ENCODE data around the gene PITPNB.
A peak's percentile ranks its signal among the peaks of the same experiment; 100 is the strongest.

PITPNB gene

GRCh38 chr22:27878541-27878940 lies 40.5 kb downstream of the PITPNB start:
- Mint-ChIP-seq H3K36me3 (ENCODE audit: low read depth) (peaks cover 88% of the 10 kb centered on the region), H3K4me3 (no peak overlapping the region), H3K27ac (no peak overlapping the region), H3K4me1 (ENCODE audit: low read depth) (peaks cover 62% of the 10 kb centered on the region), H3K27me3 (no peaks in the 10 kb centered on the region), H3K9me3 (no peaks in the 10 kb centered on the region)
- no peak for DNase-seq

DNA sequence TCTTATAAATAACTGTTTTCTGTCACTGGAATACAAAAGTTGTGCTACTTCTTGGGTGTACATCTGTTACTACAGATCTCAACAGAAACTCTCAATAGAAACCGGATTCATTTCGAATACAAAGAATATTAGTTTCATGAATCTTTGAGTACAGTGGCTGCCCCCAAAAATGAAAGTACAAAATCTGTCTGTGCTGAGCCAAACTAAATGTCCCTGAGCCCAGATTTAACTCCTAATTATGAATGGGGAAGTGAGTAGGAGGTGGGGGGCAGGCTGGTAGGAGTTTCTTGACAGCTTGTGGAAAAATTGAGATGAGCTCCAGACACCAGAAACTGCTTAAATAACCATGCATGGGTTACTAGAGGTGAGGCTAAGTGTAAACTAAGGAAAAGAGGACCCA lies 41.6 kb downstream of the PITPNB start:
- Mint-ChIP-seq H3K4me1 (ENCODE audit: low read depth) (peaks cover 60% of the 10 kb centered on the region), H3K36me3 (ENCODE audit: low read depth) (peaks cover 88% of the 10 kb centered on the region), H3K9me3 (no peaks in the 10 kb centered on the region), H3K27ac (no peak overlapping the region), H3K27me3 (no peaks in the 10 kb centered on the region), H3K4me3 (no peak overlapping the region)
- no peak for DNase-seq

DNA sequence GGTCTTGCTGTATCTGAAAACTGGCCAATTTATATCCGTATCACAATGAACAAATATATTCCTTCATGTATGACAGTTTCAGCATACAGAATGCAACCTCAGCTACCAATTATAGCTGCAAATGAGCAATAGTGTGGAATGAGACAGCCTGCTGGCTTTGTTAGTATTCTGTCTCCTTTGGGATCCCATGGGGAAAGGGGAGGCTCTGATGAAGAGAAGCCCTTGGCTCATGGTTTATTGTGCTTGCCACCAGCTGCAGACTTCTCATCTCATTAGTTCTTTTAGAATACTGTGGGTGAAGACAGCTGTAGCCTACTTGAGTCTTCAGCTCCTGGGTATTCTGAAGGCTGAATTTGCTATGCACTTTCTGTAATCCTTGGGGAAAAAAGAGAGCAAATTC lies 42.4 kb downstream of the PITPNB start:
- Mint-ChIP-seq H3K4me1 (ENCODE audit: low read depth) (peaks cover 60% of the 10 kb centered on the region), H3K4me3 (no peak overlapping the region), H3K9me3 (no peaks in the 10 kb centered on the region), H3K27me3 (no peaks in the 10 kb centered on the region), H3K27ac (no peak overlapping the region), H3K36me3 (ENCODE audit: low read depth) (peaks cover 90% of the 10 kb centered on the region)
- DNase-seq: no peak

DNA sequence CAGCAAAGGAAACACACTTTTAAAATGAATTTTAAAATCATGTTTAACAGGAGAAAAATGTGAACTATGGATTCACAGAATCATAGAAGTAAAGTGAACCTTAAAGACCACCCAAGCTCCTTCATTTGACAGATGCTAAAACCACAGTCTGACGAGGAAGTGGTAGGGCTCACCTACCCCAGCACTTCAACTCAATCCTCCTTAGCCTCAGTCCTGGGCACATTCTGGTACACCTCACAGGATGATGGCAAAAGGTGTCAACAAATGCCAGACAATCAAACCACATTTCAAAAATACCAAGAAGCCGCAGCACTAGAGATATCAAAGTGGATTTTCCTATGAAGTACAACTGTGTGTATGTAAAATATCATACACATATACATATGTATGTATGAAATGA lies 43.1 kb downstream of the PITPNB start:
- peaks cover 91% of the 10 kb centered on the region for H3K36me3 Mint-ChIP-seq (ENCODE audit: low read depth)
- no peak for DNase-seq
- no peaks in the 10 kb centered on the region for H3K9me3 Mint-ChIP-seq
- no peak overlapping the region for H3K4me3 Mint-ChIP-seq
- peak overlapping the region; percentile 81 for H3K27ac Mint-ChIP-seq
- H3K27me3 Mint-ChIP-seq: no peaks in the 10 kb centered on the region
- peaks cover 57% of the 10 kb centered on the region for H3K4me1 Mint-ChIP-seq (ENCODE audit: low read depth)

DNA sequence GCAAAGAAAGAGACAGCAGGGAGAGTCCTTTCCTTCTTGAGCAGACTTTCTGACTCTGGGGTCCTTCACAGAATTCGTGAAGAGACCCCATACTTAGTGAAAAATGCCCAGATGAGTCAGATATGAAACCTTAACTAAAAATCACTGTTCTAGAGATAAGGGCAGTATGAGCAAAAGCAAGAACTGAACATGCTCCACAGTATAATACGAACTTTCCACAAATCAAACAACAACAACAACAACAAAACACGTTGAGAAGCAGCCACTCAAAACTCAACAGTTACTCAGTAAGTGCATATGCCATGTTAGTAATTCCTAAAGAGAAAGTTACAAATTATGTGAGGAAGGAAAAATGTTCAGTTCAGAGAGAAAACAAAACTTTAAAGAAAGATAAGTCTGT lies 44.3 kb downstream of the PITPNB start:
- Mint-ChIP-seq H3K9me3 (no peaks in the 10 kb centered on the region), H3K4me1 (ENCODE audit: low read depth) (peaks cover 52% of the 10 kb centered on the region), H3K27me3 (no peaks in the 10 kb centered on the region), H3K27ac (peak overlapping the region; percentile 56), H3K4me3 (no peak overlapping the region), H3K36me3 (ENCODE audit: low read depth) (peaks cover 92% of the 10 kb centered on the region)
- no peak for DNase-seq

DNA sequence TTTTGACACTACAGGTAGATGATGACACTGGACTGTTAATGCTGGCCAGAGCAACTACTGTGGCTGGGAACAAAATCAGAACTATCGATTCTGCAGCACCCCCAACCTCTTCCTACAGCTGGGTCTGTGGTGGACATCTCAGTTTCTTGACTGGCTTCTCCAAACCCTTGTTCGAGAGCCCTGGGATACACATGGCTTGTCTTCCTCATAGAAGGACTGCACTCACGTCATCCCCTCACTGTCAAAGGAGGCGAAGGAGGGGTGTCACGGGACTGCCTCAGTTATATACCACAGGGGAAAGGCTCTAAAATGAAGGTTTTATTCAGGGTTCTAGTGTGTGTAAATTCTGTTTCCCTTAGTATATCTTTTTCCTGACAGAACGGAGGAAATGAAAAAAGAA lies 44.9 kb downstream of the PITPNB start:
- H3K36me3 Mint-ChIP-seq (ENCODE audit: low read depth): peaks cover 98% of the 10 kb centered on the region
- no peaks in the 10 kb centered on the region for H3K27me3 Mint-ChIP-seq
- H3K9me3 Mint-ChIP-seq: no peaks in the 10 kb centered on the region
- no peak for DNase-seq
- H3K4me1 Mint-ChIP-seq (ENCODE audit: low read depth): peaks cover 56% of the 10 kb centered on the region
- H3K27ac Mint-ChIP-seq: peak overlapping the region; percentile 28
- H3K4me3 Mint-ChIP-seq: no peak overlapping the region

DNA sequence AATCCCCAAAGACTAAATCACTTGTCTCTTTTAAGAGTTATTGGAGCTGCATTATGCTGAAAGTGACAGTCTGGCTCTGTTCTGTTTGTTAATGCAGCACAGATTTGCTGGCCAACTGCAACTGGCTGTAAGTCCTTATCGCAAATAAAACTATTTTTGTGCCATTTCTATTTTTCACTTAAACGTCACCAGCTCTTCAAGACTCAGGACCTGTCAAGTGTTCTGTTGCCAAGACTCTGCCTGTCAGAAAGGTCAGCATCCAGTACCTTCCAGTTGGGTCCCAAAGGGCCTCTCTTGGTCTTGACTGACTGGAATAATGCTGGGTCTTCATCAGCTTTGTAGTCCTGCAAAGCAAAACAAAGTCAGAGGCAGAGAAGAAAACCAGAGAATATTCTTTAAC lies 45.6 kb downstream of the PITPNB start:
- no peaks in the 10 kb centered on the region for H3K27me3 Mint-ChIP-seq
- H3K27ac Mint-ChIP-seq: no peak overlapping the region
- DNase-seq: no peak
- H3K4me3 Mint-ChIP-seq: no peak overlapping the region
- no peaks in the 10 kb centered on the region for H3K9me3 Mint-ChIP-seq
- H3K36me3 Mint-ChIP-seq (ENCODE audit: low read depth): peaks cover 98% of the 10 kb centered on the region
- peaks cover 56% of the 10 kb centered on the region for H3K4me1 Mint-ChIP-seq (ENCODE audit: low read depth)

DNA sequence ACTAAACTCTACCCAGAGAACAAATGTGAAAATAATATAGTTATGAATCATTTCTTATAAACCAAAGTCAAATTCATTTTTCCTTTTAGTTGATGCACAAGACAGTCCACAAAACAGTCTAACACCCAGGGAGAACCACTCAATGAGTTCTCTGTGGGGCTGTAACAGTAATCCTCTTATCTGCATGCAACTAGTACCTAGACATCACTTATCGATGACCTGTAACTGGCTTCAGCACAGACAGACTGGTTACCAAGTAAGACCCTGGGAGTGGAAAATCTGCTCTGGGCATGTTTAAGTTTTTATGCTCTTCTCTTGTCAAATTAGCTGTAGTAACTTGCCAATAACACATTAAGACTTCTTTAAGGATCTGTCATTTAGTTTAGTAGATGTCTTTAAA lies 46.6 kb downstream of the PITPNB start:
- peaks cover 55% of the 10 kb centered on the region for H3K4me1 Mint-ChIP-seq (ENCODE audit: low read depth)
- H3K4me3 Mint-ChIP-seq: no peak overlapping the region
- H3K27ac Mint-ChIP-seq: no peak overlapping the region
- DNase-seq: no peak
- H3K36me3 Mint-ChIP-seq (ENCODE audit: low read depth): peaks cover 97% of the 10 kb centered on the region
- no peaks in the 10 kb centered on the region for H3K9me3 Mint-ChIP-seq
- no peaks in the 10 kb centered on the region for H3K27me3 Mint-ChIP-seq

DNA sequence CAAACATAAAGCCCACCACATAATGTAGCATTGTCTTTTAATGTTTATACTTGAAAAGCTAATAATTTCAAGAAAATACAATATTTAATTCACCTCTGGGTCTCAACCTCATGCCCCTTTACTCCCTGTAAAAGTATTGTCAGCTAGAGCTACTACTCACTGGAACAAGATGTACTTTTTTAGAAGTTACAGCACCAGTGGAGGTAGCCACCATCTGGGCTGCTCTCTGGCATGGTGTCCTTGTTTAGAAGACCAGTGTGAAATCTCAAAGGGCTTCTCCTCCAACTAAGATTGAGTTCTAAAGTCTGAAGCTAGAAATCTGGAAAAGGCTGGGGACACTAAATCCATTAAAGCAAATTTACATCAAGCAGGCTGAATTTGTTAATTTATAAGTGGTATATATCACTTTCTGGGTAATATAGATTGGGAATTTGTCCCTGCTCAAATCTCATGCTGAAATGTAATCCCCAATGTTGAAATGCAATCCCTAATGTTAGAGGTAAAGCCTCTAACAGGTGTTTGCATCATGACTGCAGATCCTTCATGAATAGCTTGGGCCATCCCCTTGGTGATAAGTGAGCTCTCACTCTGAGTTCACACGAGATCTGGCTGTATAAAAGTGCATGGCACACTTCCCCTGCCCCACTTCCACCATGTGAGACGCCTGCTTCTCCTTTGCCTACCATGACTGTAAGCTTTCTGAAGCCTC lies 47.6 kb downstream of the PITPNB start:
- Mint-ChIP-seq H3K27me3 (no peaks in the 10 kb centered on the region), H3K27ac (no peak overlapping the region), H3K4me3 (no peak overlapping the region), H3K4me1 (ENCODE audit: low read depth) (peaks cover 55% of the 10 kb centered on the region), H3K9me3 (no peaks in the 10 kb centered on the region), H3K36me3 (ENCODE audit: low read depth) (peaks cover 97% of the 10 kb centered on the region)
- DNase-seq: no peak

- no peak for DNase-seq
- H3K27me3 Mint-ChIP-seq: no peaks in the 10 kb centered on the region
- no peak overlapping the region for H3K4me3 Mint-ChIP-seq
- peaks cover 55% of the 10 kb centered on the region for H3K4me1 Mint-ChIP-seq (ENCODE audit: low read depth)
- no peaks in the 10 kb centered on the region for H3K9me3 Mint-ChIP-seq
- H3K27ac Mint-ChIP-seq: peak overlapping the region; percentile 50
- peaks cover 98% of the 10 kb centered on the region for H3K36me3 Mint-ChIP-seq (ENCODE audit: low read depth)
Observed at GRCh38 chr22:27870234-27871191, 48.5 kb downstream of the PITPNB start.

DNA sequence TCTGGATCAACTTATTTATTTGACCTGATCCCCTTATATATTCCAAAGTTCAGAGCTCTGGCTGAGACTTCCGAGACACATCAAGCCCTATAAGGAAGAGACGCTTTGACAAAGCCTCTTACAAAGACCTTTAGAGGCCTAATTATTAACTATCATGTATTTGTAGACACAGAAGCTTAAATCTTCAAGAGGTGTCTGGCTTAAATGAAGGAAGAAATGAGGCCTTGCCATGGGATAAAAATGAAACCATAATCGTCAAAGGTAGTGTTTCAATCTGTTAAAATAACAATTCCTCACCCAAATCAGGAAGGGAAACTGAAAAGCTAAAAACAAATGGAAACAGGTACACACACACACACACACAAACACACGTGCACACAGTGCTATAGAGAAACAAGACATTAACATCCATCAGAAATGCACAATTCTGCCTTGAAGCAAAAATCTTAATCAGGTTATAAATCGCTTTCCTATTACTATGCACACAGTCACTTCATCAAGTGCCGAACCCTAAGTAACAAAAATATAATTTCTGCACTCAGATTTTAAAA lies 50.2 kb downstream of the PITPNB start:
- peaks cover 95% of the 10 kb centered on the region for H3K36me3 Mint-ChIP-seq (ENCODE audit: low read depth)
- DNase-seq: no peak
- H3K27ac Mint-ChIP-seq: no peak overlapping the region
- no peaks in the 10 kb centered on the region for H3K9me3 Mint-ChIP-seq
- H3K4me3 Mint-ChIP-seq: no peak overlapping the region
- H3K4me1 Mint-ChIP-seq (ENCODE audit: low read depth): peaks cover 44% of the 10 kb centered on the region
- no peaks in the 10 kb centered on the region for H3K27me3 Mint-ChIP-seq

DNA sequence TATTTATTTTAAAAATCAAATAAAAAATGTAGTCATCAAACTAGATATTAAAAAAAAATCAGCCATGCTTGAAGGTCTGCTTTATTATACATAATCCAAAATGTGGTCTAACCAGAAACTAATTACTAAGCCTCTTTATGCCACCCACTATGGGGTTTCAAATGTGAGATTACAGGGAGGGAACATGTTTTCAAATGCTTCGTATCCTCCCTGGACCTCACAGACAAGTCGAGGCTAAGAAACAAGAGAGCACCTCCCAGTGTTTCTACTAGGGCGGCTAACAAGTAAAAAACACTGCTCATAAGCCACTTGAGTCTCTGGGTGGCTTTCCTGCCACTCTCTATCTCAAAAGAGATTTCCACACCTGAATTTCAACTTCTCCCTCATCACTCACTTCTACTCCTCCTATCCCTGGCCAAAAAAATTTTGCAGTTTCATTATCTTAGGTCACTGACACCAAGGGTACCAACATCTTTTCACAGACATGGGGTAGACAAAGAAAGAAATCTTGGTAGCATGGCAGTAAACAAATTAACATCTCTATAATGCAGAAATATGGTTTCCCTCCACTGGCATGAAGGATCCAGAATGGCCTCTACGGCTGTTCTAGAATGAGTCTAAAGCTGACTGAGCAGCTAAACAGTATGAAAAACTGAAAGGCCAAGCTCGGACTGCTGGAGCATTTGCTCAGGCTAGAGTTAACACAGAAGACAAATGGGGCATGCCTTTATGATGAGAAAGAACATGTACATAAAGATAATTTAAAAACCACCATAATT lies 50.9 kb downstream of the PITPNB start:
- peak overlapping the region; percentile 32 for H3K27ac Mint-ChIP-seq
- no peak overlapping the region for H3K4me3 Mint-ChIP-seq
- H3K9me3 Mint-ChIP-seq: no peaks in the 10 kb centered on the region
- H3K4me1 Mint-ChIP-seq (ENCODE audit: low read depth): peaks cover 44% of the 10 kb centered on the region
- H3K36me3 Mint-ChIP-seq (ENCODE audit: low read depth): peaks cover 95% of the 10 kb centered on the region
- DNase-seq: no peak
- H3K27me3 Mint-ChIP-seq: no peaks in the 10 kb centered on the region

- Mint-ChIP-seq H3K27ac (peak overlapping the region; percentile 85), H3K36me3 (ENCODE audit: low read depth) (peaks cover 95% of the 10 kb centered on the region), H3K4me1 (ENCODE audit: low read depth) (peaks cover 44% of the 10 kb centered on the region), H3K4me3 (no peak overlapping the region), H3K27me3 (no peaks in the 10 kb centered on the region), H3K9me3 (no peaks in the 10 kb centered on the region)
- DNase-seq: no peak
Observed at GRCh38 chr22:27867085-27867952, 51.7 kb downstream of the PITPNB start.

Data from activated T-cell treated with anti-CD3 and anti-CD28 coated beads, Interleukin-2, amount 50 U/mL, for 24 hours (primary cell).